GM20000 (cell line): ENCODE results near the gene UGDH.

Source experiments
- DNase-seq: peaks from one replicate; pipeline ENCODE4 v3.0.0; 2012; ENCODE audit warnings: low spot score
- CTCF ChIP-seq: IDR thresholded peaks from 2 replicates; pipeline ENCODE4 v1.5.1; 2012; ENCODE audit warnings: mild to moderate bottlenecking, control low read depth; ENCODE audit errors: extremely low read depth, missing control alignments

The UGDH gene

GRCh38 chr4:39497909-39498726 lies 29.1 kb downstream of the UGDH start:
- no peak for TF ChIP-seq CTCF
- DNase-seq, result no peak

- no peak for DNase-seq
- TF ChIP-seq CTCF, result no peak
Measured at GRCh38 chr4:39495446-39496213, 31.6 kb downstream of the UGDH start.

- no peak for DNase-seq
- no peak for TF ChIP-seq CTCF
Measured at GRCh38 chr4:39494354-39494753, 32.9 kb downstream of the UGDH start.

GRCh38 chr4:39490322-39490721 lies 36.9 kb downstream of the UGDH start:
- no peak for TF ChIP-seq CTCF
- DNase-seq, result no peak

GRCh38 chr4:39486221-39486804 lies 40.9 kb downstream of the UGDH start:
- no peak for TF ChIP-seq CTCF
- DNase-seq, result no peak

GRCh38 chr4:39484582-39485272 lies 42.5 kb downstream of the UGDH start:
- no peak for DNase-seq
- TF ChIP-seq CTCF, result no peak
